Adrenal gland (tissue), 5 donors: ENCODE measurements around the gene DCHS2.

Source experiments
- CTCF ChIP-seq, 6 experiments: fragments of 450-650 bp in 4 of 6; fragments of 200-600 bp in 2 of 6; sonication (generic) in 1 of 6; IDR thresholded peaks; 1 replicate in 5 of 6; 2 replicates in 1 of 6; pipeline versions ENCODE4 v1.5.1 to v1.8.0; 2016 to 2021; ENCODE audit warnings: antibody characterized with exemption in 6 of 6, mild to moderate bottlenecking in 2 of 6, moderate library complexity in 1 of 6
- POLR2A ChIP-seq, 2 donors: fragments of 450-650 bp; IDR thresholded peaks; one replicate each; pipeline ENCODE4 v1.6.1; 2017; ENCODE audit warnings: antibody characterized with exemption in 2 of 2, mild to moderate bottlenecking in 2 of 2, moderate library complexity in 1 of 2
- donor health status: DM: no; HTN: no; CAD: no.

- TF ChIP-seq CTCF (IDR thresholded peaks at IDR 0.05), result no peak
- no peak for TF ChIP-seq POLR2A (IDR thresholded peaks at IDR 0.05)
Observed at GRCh38 chr4:154189346-154189745, 302.3 kb downstream of the DCHS2 start.
